Breast epithelium (tissue), 3 donors: ENCODE measurements around the gene SV2C.

ENCODE experiments used
- CTCF ChIP-seq, 3 donors: fragments of 450-650 bp; IDR thresholded peaks; one replicate each; pipeline ENCODE4 v1.5.1; 2016 to 2017; ENCODE audit warnings: antibody characterized with exemption in 3 of 3, mild to moderate bottlenecking in 3 of 3, moderate library complexity in 3 of 3
- POLR2A ChIP-seq: fragments of 450-650 bp; IDR thresholded peaks from one replicate; pipeline ENCODE4 v1.6.1; 2016; ENCODE audit warnings: antibody characterized with exemption, mild to moderate bottlenecking, moderate library complexity
- POLR2AphosphoS5 ChIP-seq, 3 donors: sonication (generic); formaldehyde crosslinking; IDR thresholded peaks; one replicate each; pipeline ENCODE4 v1.6.1; 2017; ENCODE audit warnings: antibody characterized with exemption in 3 of 3

- no peak for TF ChIP-seq CTCF (IDR thresholded peaks at IDR 0.05)
- TF ChIP-seq POLR2A, result no peak
- TF ChIP-seq POLR2AphosphoS5 (IDR thresholded peaks at IDR 0.05), result no peak
Observed at GRCh38 chr5:76154009-76154690, 71.0 kb downstream of the SV2C start.
